Hepatocyte (in vitro differentiated cells): ENCODE data around the gene SLC19A1. TPM values are rescaled to one million over a fixed set of nuclear protein-coding genes. Genes with fewer than 3 reads are reported as not detected.
"Not testable (repeated sequence)": the region's sequence is repeated elsewhere in the genome, so short reads cannot be mapped to it uniquely, and the experiment has no call there.

Source experiments
- DNase-seq: peaks from one replicate; pipeline ENCODE4 v3.0.0-alpha.2; 2016; ENCODE audit warnings: low spot score
- H2AFZ ChIP-seq: fragments of 200-600 bp; sonication (generic); 2 replicates; pipeline ENCODE4 v1.6.0; 2016; ENCODE audit warnings: antibody characterized with exemption, mild to moderate bottlenecking
- H3K27ac ChIP-seq: fragments of 200-600 bp; sonication (generic); 2 replicates; pipeline ENCODE4 v1.5.1; 2016; ENCODE audit warnings: mild to moderate bottlenecking
- H3K27me3 ChIP-seq: fragments of 200-600 bp; sonication (generic); 2 replicates; pipeline ENCODE4 v1.6.1; 2016
- H3K36me3 ChIP-seq: fragments of 200-600 bp; sonication (generic); replicated peaks from 2 replicates; pipeline ENCODE4 v1.5.1; 2016; ENCODE audit warnings: low read depth; ENCODE audit not compliant: insufficient read depth
- H3K4me1 ChIP-seq: fragments of 200-600 bp; sonication (generic); 2 replicates; pipeline ENCODE4 v1.5.1; 2016; ENCODE audit warnings: mild to moderate bottlenecking, moderate library complexity; ENCODE audit not compliant: insufficient read depth
- H3K4me2 ChIP-seq: fragments of 200-600 bp; sonication (generic); 2 replicates; pipeline ENCODE4 v1.6.0; 2016
- H3K4me3 ChIP-seq: fragments of 200-600 bp; sonication (generic); 2 replicates; pipeline ENCODE4 v1.5.1; 2016; ENCODE audit warnings: mild to moderate bottlenecking
- H3K79me2 ChIP-seq: fragments of 200-600 bp; sonication (generic); 2 replicates; pipeline ENCODE4 v1.6.0; 2017; ENCODE audit warnings: mild to moderate bottlenecking
- H3K9me2 ChIP-seq: fragments of 200-600 bp; sonication (generic); replicated peaks from 2 replicates; pipeline ENCODE4 v1.6.0; 2017; ENCODE audit warnings: mild to moderate bottlenecking; ENCODE audit not compliant: insufficient read depth
- H3K9me3 ChIP-seq: fragments of 200-600 bp; sonication (generic); 2 replicates; pipeline ENCODE4 v1.5.1; 2016; ENCODE audit warnings: low read depth, mild to moderate bottlenecking
- H4K20me1 ChIP-seq: fragments of 200-600 bp; sonication (generic); 2 replicates; pipeline ENCODE4 v1.6.0; 2016; ENCODE audit warnings: mild to moderate bottlenecking; ENCODE audit not compliant: insufficient read depth, poor library complexity, severe bottlenecking
- EZH2 ChIP-seq: fragments of 200-600 bp; sonication (generic); IDR thresholded peaks from 2 replicates; pipeline ENCODE4 v1.6.1; 2016; ENCODE audit warnings: antibody characterized with exemption, mild to moderate bottlenecking, borderline replicate concordance
- EZH2phosphoT487 ChIP-seq: fragments of 200-600 bp; sonication (generic); IDR thresholded peaks from one replicate; pipeline ENCODE4 v1.6.1; 2018; ENCODE audit warnings: antibody characterized with exemption, mild to moderate bottlenecking, low read depth, moderate library complexity; ENCODE audit not compliant: unreplicated experiment, severe bottlenecking
- WGBS: methylation state at CpG from one replicate; pipeline ENCODE4 v1.1.6; 2016; ENCODE audit warnings: low lambda C conversion rate; ENCODE audit errors: missing lambda C conversion rate; 5-methylcytosine and 5-hydroxymethylcytosine counted together
- polyA plus RNA-seq: library from polyadenylated mRNA; unstranded; fragments of >200 nt; fragmentation: Nextera tagmentation; extraction: Ambion mirVana; gene quantifications from 2 replicates; pipeline ENCODE4 v1.2.1, GENCODE V29; 2016
- total RNA-seq: library from RNA; depleted of rRNA; stranded (reverse); fragments of >200 nt; gene quantifications from 2 replicates; pipeline ENCODE4 v1.2.3, GENCODE V29; 2014
- TF ChIP-seq, protein P1 (sequence below): fragments of 200-600 bp; sonication (generic); IDR thresholded peaks from 2 replicates; pipeline ENCODE4 v1.5.1; 2016; ENCODE audit warnings: antibody characterized with exemption, mild to moderate bottlenecking; ENCODE audit not compliant: poor library complexity

SLC19A1 gene
- total and polyA plus RNA-seq, 2 experiments from 2014 or later, result 7.7 to 24.8 TPM

- Histone ChIP-seq H3K4me3 (no peak overlapping the region), H3K27ac (no peak overlapping the region)
- no peak for DNase-seq
These were observed 9.3 kb downstream of the SLC19A1 start for GRCh38 chr21:45532826-45533360.

DNA sequence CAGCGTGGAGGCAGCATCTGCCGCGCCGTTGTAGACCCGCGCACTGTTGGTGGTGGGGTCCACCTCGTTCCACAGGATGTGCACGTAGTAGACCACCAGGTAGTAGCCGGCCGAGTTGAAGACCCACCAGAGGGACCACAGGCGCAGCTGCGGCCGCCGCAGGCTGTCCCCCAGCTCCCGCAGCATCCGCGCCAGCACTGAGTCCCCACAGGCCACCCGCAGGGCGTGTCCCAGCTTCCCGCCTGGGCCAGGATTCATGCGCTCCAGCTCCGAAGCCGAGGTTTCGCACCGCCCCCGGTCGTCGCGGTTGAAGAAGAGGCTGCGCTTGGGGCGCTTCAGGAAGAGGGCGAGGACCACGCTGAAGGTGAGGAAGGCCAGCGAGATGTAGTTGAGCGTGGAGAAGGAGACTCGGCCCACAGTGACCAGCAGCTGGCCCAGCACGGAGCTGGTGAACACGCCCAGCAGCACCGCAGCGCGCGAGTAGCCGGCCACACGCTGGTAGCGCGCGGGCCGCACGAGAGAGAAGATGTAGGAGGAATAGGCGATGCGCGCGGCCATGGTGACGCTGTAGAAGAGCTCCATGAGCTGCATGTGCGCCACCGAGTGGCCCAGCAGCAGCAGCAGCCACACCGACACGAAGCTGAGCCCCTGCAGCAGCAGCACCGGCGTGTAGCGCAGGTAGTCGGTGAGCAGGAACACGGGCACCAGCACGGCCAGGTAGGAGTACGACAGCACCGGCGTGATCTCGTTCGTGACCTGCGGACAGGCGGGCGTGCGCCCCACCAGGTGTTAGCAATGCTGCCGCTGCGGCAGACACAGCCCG, 10.6 kb downstream of the SLC19A1 start:
- 98% methylated on average over 58 of the region's 76 CpGs for WGBS
- no peak for DNase-seq

More at GRCh38 chr21:45532826-45533360, 9.3 kb downstream of the SLC19A1 start:
- Histone ChIP-seq H2AFZ (no peak overlapping the region), H3K9me2 (no peaks in the 10 kb centered on the region), H3K9me3 (no peaks in the 10 kb centered on the region), H3K36me3 (no peaks in the 10 kb centered on the region), H3K4me1 (peaks cover 10% of the 10 kb centered on the region), H3K4me2 (no peak overlapping the region), H3K27me3 (no peaks in the 10 kb centered on the region), H4K20me1 (no peaks in the 10 kb centered on the region), H3K79me2 (no peaks in the 10 kb centered on the region)
- WGBS, result 82% methylated on average over 5 of the region's 7 CpGs
- TF ChIP-seq, protein P1, sequence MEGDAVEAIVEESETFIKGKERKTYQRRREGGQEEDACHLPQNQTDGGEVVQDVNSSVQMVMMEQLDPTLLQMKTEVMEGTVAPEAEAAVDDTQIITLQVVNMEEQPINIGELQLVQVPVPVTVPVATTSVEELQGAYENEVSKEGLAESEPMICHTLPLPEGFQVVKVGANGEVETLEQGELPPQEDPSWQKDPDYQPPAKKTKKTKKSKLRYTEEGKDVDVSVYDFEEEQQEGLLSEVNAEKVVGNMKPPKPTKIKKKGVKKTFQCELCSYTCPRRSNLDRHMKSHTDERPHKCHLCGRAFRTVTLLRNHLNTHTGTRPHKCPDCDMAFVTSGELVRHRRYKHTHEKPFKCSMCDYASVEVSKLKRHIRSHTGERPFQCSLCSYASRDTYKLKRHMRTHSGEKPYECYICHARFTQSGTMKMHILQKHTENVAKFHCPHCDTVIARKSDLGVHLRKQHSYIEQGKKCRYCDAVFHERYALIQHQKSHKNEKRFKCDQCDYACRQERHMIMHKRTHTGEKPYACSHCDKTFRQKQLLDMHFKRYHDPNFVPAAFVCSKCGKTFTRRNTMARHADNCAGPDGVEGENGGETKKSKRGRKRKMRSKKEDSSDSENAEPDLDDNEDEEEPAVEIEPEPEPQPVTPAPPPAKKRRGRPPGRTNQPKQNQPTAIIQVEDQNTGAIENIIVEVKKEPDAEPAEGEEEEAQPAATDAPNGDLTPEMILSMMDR, result no peak
- TF ChIP-seq EZH2phosphoT487 (no peak), EZH2 (no peak)

DNA sequence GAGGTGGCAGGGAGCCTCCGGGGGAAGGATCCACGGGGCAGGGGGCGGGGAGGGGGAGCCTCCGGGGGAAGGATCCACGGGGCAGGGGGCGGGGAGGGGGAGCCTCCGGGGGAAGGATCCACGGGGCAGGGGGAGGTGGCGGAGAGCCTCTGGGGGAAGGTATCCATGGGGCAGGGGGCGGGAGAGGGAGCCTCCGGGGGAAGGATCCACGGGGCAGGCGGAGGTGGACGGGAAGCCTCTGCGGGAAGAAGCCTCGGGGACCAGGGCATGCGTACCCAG, 11.2 kb downstream of the SLC19A1 start:
- no CpG with 5 or more reads among the region's 17 CpGs for WGBS
- H3K27me3 ChIP-seq, H3K79me2 ChIP-seq, H3K4me1 ChIP-seq, H3K9me3 ChIP-seq, H3K36me3 ChIP-seq, H2AFZ ChIP-seq, DNase-seq, H4K20me1 ChIP-seq, H3K9me2 ChIP-seq, H3K4me3 ChIP-seq, H3K27ac ChIP-seq, H3K4me2 ChIP-seq: not testable (repeated sequence)

More for the DNA sequence above, 10.6 kb downstream of the SLC19A1 start:
- no peaks in the 10 kb centered on the region for H3K27me3 ChIP-seq
- no peaks in the 10 kb centered on the region for H3K9me3 ChIP-seq
- no peaks in the 10 kb centered on the region for H3K36me3 ChIP-seq
- no peaks in the 10 kb centered on the region for H3K9me2 ChIP-seq
- TF ChIP-seq EZH2phosphoT487 (no peak), EZH2 (no peak)
- TF ChIP-seq, protein P1, result no peak
- H3K79me2 ChIP-seq, result no peaks in the 10 kb centered on the region
- no peak overlapping the region for H3K4me2 ChIP-seq
- no peak overlapping the region for H2AFZ ChIP-seq
- H4K20me1 ChIP-seq, result no peaks in the 10 kb centered on the region
- no peak overlapping the region for H3K4me3 ChIP-seq
- H3K4me1 ChIP-seq, result peaks cover 10% of the 10 kb centered on the region
- H3K27ac ChIP-seq, result no peak overlapping the region

DNA sequence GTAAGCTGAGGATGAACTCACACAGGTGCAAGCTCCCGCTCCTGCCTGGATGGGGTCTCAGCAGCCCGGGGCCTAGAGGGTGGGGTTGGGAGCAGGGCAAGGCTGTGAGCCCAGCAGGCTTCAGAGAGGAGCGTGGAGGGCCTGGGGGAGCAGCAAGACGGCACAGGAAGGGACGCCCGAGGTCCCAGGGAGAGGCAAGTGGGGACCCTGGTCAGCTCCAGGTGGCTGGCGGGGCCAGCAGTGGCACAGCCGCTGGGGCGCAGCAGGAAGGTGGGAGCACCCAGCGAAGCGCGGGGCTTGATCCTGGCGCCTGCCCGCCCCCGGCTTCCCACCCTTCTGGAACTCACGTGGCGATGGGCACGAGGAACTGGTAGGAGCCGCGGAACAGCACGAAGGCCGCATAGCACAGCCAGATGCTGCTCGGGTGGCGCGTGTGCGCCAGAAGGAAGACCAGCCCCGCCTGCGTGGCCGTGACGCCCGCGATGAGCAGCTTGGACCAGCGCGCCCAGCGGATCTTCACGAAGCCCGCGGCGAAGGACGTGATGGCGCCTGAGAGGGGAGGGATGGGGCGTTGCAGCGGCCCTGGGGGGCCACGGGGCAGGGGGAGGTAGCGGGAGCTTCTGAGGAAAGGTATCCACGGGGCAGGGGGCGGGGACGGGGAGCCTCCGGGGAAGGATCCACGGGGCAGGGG, 11.7 kb downstream of the SLC19A1 start:
- H3K4me2 ChIP-seq, result no peak overlapping the region
- no peaks in the 10 kb centered on the region for H3K27me3 ChIP-seq
- H3K36me3 ChIP-seq, result no peaks in the 10 kb centered on the region
- WGBS, result 98% methylated on average over 36 of the region's 50 CpGs
- H3K4me3 ChIP-seq, result no peak overlapping the region
- TF ChIP-seq EZH2phosphoT487 (no peak), EZH2 (no peak)
- TF ChIP-seq, protein P1, result no peak
- no peak overlapping the region for H2AFZ ChIP-seq
- DNase-seq, result no peak
- H3K27ac ChIP-seq, result no peak overlapping the region
- no peaks in the 10 kb centered on the region for H3K79me2 ChIP-seq
- H3K9me2 ChIP-seq, result no peaks in the 10 kb centered on the region
- H3K4me1 ChIP-seq, result peaks cover 10% of the 10 kb centered on the region
- H4K20me1 ChIP-seq, result no peaks in the 10 kb centered on the region
- H3K9me3 ChIP-seq, result no peaks in the 10 kb centered on the region
